Measurements from ENCODE around the gene TMC3.

Gene TMC3

GRCh38 chr15:81293728-81294515, 80.1 kb downstream of the TMC3 start:
- peak overlapping the region; percentile 57 for H3K4me3 ChIP-seq (ENCODE audit: low read depth, low read length)
- peak; percentile 93 for DNase-seq (ENCODE audit: low read depth)

DNA sequence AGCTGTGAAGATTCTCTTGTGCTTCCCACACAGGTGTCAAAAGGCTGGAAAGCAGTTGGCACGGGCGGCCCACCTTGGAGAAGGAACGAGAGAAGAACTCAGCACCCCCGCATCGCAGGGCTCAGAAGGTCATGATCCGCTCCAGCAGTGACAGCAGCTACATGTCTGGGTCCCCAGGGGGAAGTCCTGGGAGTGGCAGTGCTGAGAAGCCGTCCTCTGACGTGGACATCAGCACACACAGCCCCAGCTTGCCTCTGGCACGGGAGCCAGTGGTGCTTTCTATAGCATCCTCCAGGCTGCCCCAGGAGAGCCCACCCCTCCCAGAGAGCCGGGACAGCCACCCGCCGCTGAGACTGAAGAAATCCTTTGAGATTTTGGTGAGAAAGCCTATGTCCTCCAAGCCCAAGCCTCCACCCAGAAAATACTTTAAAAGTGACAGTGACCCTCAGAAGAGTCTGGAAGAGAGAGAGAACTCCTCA, 81.5 kb downstream of the TMC3 start:
- no peak for DNase-seq (ENCODE audit: low read depth)
- H3K4me3 ChIP-seq (ENCODE audit: low read depth, low read length), result peak overlapping the region; percentile 57
- TF ChIP-seq CTCF (IDR thresholded peaks at IDR 0.05; ENCODE audit: low read depth, low read length, missing control alignments), result no peak

More at GRCh38 chr15:81293728-81294515, 80.1 kb downstream of the TMC3 start:
- no peak for TF ChIP-seq CTCF (IDR thresholded peaks at IDR 0.05; ENCODE audit: low read depth, low read length, missing control alignments)

- no peak for TF ChIP-seq CTCF (IDR thresholded peaks at IDR 0.05; ENCODE audit: low read depth, low read length, missing control alignments)
- H3K4me3 ChIP-seq (ENCODE audit: low read depth, low read length), result peak overlapping the region; percentile 57
- DNase-seq (ENCODE audit: low read depth), result no peak
Observed at GRCh38 chr15:81291916-81292522, 82.0 kb downstream of the TMC3 start.

DNA sequence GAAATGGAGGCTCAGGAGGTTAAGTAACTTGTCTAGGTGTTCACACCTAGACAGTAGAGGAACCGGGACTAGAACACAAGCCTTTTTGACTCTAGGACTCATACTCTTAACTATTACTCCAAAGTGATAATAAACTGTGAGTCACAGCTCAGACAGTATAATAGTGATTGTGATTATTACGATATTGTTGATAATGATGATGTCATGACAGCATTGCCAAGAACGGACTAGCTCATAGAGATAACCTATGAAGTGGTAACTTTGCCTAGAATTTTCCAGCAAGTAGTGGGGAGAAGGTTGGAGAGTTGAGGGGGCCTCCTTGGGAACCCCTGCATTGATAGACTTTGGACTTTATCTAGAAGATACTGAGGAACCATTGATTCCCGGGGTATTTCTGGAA, 84.1 kb downstream of the TMC3 start:
- H3K4me3 ChIP-seq (ENCODE audit: low read depth, low read length), result no peak overlapping the region
- no peak for DNase-seq (ENCODE audit: low read depth)
- no peak for TF ChIP-seq CTCF (IDR thresholded peaks at IDR 0.05; ENCODE audit: low read depth, low read length, missing control alignments)

GRCh38 chr15:81288616-81289015, 85.4 kb downstream of the TMC3 start:
- TF ChIP-seq CTCF (IDR thresholded peaks at IDR 0.05; ENCODE audit: low read depth, low read length, missing control alignments), result no peak
- no peak for DNase-seq (ENCODE audit: low read depth)
- no peak overlapping the region for H3K4me3 ChIP-seq (ENCODE audit: low read depth, low read length)

DNA sequence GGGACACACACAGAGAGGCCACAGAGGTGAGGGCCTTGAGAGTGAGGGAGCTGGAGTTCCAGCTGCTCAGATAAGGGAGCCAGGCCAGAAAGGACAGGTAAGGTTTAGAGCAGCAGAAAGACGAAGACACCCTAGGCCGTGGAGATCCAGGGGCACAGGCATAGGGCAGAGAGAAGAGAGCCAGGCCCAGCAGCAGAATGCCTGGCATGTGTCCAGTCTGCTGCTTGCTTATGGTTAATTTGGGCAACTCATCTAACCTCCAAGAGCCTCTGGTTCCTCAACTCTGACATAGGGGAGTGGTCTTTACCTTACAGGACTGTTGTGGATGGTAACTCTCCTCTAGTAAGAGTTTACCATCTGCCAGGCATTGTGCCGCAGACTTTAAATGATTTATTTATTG, 86.0 kb downstream of the TMC3 start:
- H3K4me3 ChIP-seq (ENCODE audit: low read depth, low read length), result no peak overlapping the region
- TF ChIP-seq CTCF (IDR thresholded peaks at IDR 0.05; ENCODE audit: low read depth, low read length, missing control alignments), result no peak
- DNase-seq (ENCODE audit: low read depth), result no peak

All from GM12864 (cell line).